H1 (cell line): ENCODE data around the gene USPL1. TPM values are rescaled to one million over a fixed set of nuclear protein-coding genes. Genes with fewer than 3 reads are reported as not detected.

Experiments used
- CTCF ChIA-PET: fragments of 300-600 bp; sonication (Branson Sonifier 250); formaldehyde crosslinking; loops from one replicate; lab custom pipeline; 2021; ENCODE audit not compliant: partially characterized antibody; lab: Charles Lee
- POLR2A ChIA-PET: fragments of 300-600 bp; sonication (Branson Sonifier 250); formaldehyde crosslinking; loops from one replicate; lab custom pipeline; 2021; ENCODE audit warnings: inconsistent platforms; ENCODE audit not compliant: partially characterized antibody; lab: Charles Lee
- DNase-seq, 2 experiments: peaks; one replicate each; pipeline versions ENCODE4 v3.0.0 to v3.0.0-alpha.2; 2010 to 2022; ENCODE audit warnings: low spot score in 2 of 2, low read depth in 1 of 2, mixed read lengths in 1 of 2
- FAIRE-seq: peaks from 2 replicates; lab custom pipeline; 2011; peaks lifted over from hg19 to GRCh38; lab: Jason Lieb, UNC
- H2AFZ ChIP-seq: 2 replicates; pipeline ENCODE4 v1.8.1; 2012; ENCODE audit warnings: low read length, inconsistent platforms
- H2AK5ac ChIP-seq: 2 replicates; pipeline ENCODE4 v1.6.1; 2013; ENCODE audit warnings: low read depth, low read length
- H2BK120ac ChIP-seq: replicated peaks from 2 replicates; pipeline ENCODE3; 2013; ENCODE audit warnings: low read depth, low read length, inconsistent platforms
- H2BK12ac ChIP-seq: 2 replicates; pipeline ENCODE4 v1.6.1; 2013; ENCODE audit warnings: low read depth, low read length
- H2BK15ac ChIP-seq: 2 replicates; pipeline ENCODE4 v1.6.1; 2013; ENCODE audit warnings: low read length
- H2BK20ac ChIP-seq: 2 replicates; pipeline ENCODE4 v1.6.1; 2013; ENCODE audit warnings: low read length
- H2BK5ac ChIP-seq: 2 replicates; pipeline ENCODE4 v1.6.1; 2013; ENCODE audit warnings: low read depth, low read length
- H3K14ac ChIP-seq: 2 replicates; pipeline ENCODE4 v1.6.1; 2013; ENCODE audit warnings: inconsistent platforms; ENCODE audit not compliant: insufficient read length
- H3K18ac ChIP-seq: 2 replicates; pipeline ENCODE4 v1.6.1; 2013; ENCODE audit warnings: low read length; ENCODE audit errors: extremely low read depth
- H3K23ac ChIP-seq: 2 replicates; pipeline ENCODE4 v1.6.1; 2013; ENCODE audit warnings: inconsistent platforms; ENCODE audit not compliant: insufficient read length
- H3K23me2 ChIP-seq: 2 replicates; pipeline ENCODE4 v1.6.1; 2013; ENCODE audit warnings: low read depth, low read length
- H3K27ac ChIP-seq: 2 replicates; pipeline ENCODE4 v1.6.1; 2011; ENCODE audit warnings: low read depth, low read length, inconsistent platforms
- H3K27me3 ChIP-seq, 4 experiments: replicated peaks in 1 of 4; 1 replicate in 1 of 4; 2 replicates in 3 of 4; pipeline versions ENCODE4 v1.6.1 to v1.8.1; 2011 to 2013; ENCODE audit warnings: low read length in 3 of 4, mild to moderate bottlenecking in 3 of 4, inconsistent platforms in 2 of 4, mixed read lengths in 2 of 4, moderate library complexity in 1 of 4; ENCODE audit not compliant: control insufficient read depth in 3 of 4, insufficient read depth in 3 of 4; ENCODE audit errors: extremely low read depth in 1 of 4
- H3K36me3 ChIP-seq, 4 experiments: 2 replicates each; pipeline versions ENCODE4 v1.6.1 to v1.8.1; 2011 to 2013; ENCODE audit warnings: mild to moderate bottlenecking in 4 of 4, low read length in 3 of 4, moderate library complexity in 2 of 4, control low read depth in 1 of 4, inconsistent platforms in 1 of 4; ENCODE audit not compliant: insufficient read depth in 4 of 4, control insufficient read depth in 2 of 4
- H3K4ac ChIP-seq: replicated peaks from 2 replicates; pipeline ENCODE3; 2013; ENCODE audit warnings: low read length, low read depth, mixed read lengths, inconsistent platforms; ENCODE audit not compliant: insufficient read length
- H3K4me1 ChIP-seq, 4 experiments: replicated peaks in 1 of 4; 1 replicate in 1 of 4; 2 replicates in 3 of 4; pipeline versions ENCODE4 v1.6.1 to v1.8.1; 2011 to 2013; ENCODE audit warnings: low read length in 3 of 4, inconsistent platforms in 2 of 4, mixed read lengths in 1 of 4; ENCODE audit not compliant: insufficient read depth in 4 of 4, control insufficient read depth in 3 of 4
- H3K4me2 ChIP-seq, 2 experiments: 2 replicates each; pipeline versions ENCODE4 v1.6.1 to v1.8.1; 2011 to 2013; ENCODE audit warnings: low read depth in 2 of 2, low read length in 2 of 2, control low read depth in 1 of 2, inconsistent platforms in 1 of 2, mild to moderate bottlenecking in 1 of 2; ENCODE audit not compliant: insufficient read depth in 1 of 2
- H3K4me3 ChIP-seq, 4 experiments: fragments of 200-600, 300-600 bp in 1 of 4; sonication (generic), shearing (Covaris generic), sonication (Bioruptor Twin) in 1 of 4; 2 replicates each; pipeline versions ENCODE4 v1.5.1 to v1.8.1; 2011 to 2016; ENCODE audit warnings: low read length in 4 of 4, low read depth in 3 of 4, control low read depth in 2 of 4, inconsistent platforms in 2 of 4, mild to moderate bottlenecking in 2 of 4, mixed read lengths in 1 of 4, moderate library complexity in 1 of 4; ENCODE audit not compliant: insufficient read depth in 2 of 4; ENCODE audit errors: extremely low read depth in 1 of 4
- H3K56ac ChIP-seq: replicated peaks from 2 replicates; pipeline ENCODE3; 2013; ENCODE audit warnings: low read depth, mild to moderate bottlenecking, mixed read lengths, low read length, inconsistent platforms; ENCODE audit not compliant: insufficient read length
- H3K79me1 ChIP-seq: 2 replicates; pipeline ENCODE4 v1.6.1; 2013; ENCODE audit warnings: low read depth, low read length, control low read depth
- H3K79me2 ChIP-seq, 2 experiments: 2 replicates each; pipeline versions ENCODE4 v1.6.1 to v1.8.1; 2012 to 2013; ENCODE audit warnings: low read length in 2 of 2, mild to moderate bottlenecking in 2 of 2, inconsistent platforms in 1 of 2; ENCODE audit not compliant: insufficient read depth in 2 of 2, control insufficient read depth in 1 of 2
- H3K9ac ChIP-seq, 4 experiments: replicated peaks in 1 of 4; 1 replicate in 1 of 4; 2 replicates in 3 of 4; pipeline versions ENCODE4 v1.6.1 to v1.8.1; 2011 to 2013; ENCODE audit warnings: low read depth in 3 of 4, low read length in 3 of 4, control low read depth in 2 of 4, mild to moderate bottlenecking in 2 of 4, moderate library complexity in 2 of 4, inconsistent platforms in 1 of 4; ENCODE audit errors: extremely low read depth in 1 of 4
- H3K9me3 ChIP-seq, 2 experiments: 2 replicates each; pipeline versions ENCODE4 v1.6.1 to v1.8.1; 2012 to 2013; ENCODE audit warnings: mild to moderate bottlenecking in 2 of 2, moderate library complexity in 2 of 2, control low read depth in 1 of 2, inconsistent platforms in 1 of 2, low read depth in 1 of 2, low read length in 1 of 2, mixed read lengths in 1 of 2; ENCODE audit not compliant: insufficient read depth in 2 of 2
- H4K20me1 ChIP-seq, 2 experiments: replicated peaks in 1 of 2; 2 replicates each; pipeline versions ENCODE3 to v1.8.1; 2011 to 2013; ENCODE audit warnings: inconsistent platforms in 2 of 2, low read length in 2 of 2, mild to moderate bottlenecking in 1 of 2; ENCODE audit not compliant: insufficient read depth in 2 of 2, control insufficient read depth in 1 of 2
- H4K5ac ChIP-seq: 2 replicates; pipeline ENCODE4 v1.6.1; 2013; ENCODE audit warnings: low read length, low read depth, mixed read lengths, inconsistent platforms; ENCODE audit not compliant: insufficient read length
- H4K8ac ChIP-seq: 2 replicates; pipeline ENCODE4 v1.8.0; 2013; ENCODE audit warnings: mild to moderate bottlenecking, moderate library complexity, low read length, inconsistent platforms; ENCODE audit not compliant: insufficient read depth; ENCODE audit errors: extremely low read depth
- H4K91ac ChIP-seq: replicated peaks from 2 replicates; pipeline ENCODE3; 2013; ENCODE audit warnings: low read length, mixed read lengths, inconsistent platforms; ENCODE audit not compliant: insufficient read length
- BCL11A ChIP-seq, 2 experiments: IDR thresholded peaks; one replicate each; pipeline ENCODE4 v1.6.1; 2011; ENCODE audit warnings: low read depth in 2 of 2, low read length in 2 of 2, mild to moderate bottlenecking in 2 of 2
- GABPA ChIP-seq: IDR thresholded peaks from 2 replicates; pipeline ENCODE4 v1.6.1; 2011; ENCODE audit warnings: mild to moderate bottlenecking, low read length, moderate library complexity, borderline replicate concordance; ENCODE audit not compliant: insufficient read depth
- JUND ChIP-seq: IDR thresholded peaks from 2 replicates; pipeline ENCODE4 v1.6.1; 2011; ENCODE audit warnings: mild to moderate bottlenecking, improper control_type of control experiment, low read length
- NRF1 ChIP-seq: IDR thresholded peaks from 2 replicates; pipeline ENCODE4 v1.6.1; 2011; ENCODE audit warnings: mild to moderate bottlenecking, low read depth, low read length, improper control_type of control experiment
- POU5F1 ChIP-seq: IDR thresholded peaks from 2 replicates; pipeline ENCODE4 v1.6.1; 2011; ENCODE audit warnings: low read depth, mild to moderate bottlenecking, low read length, moderate library complexity
- RAD21 ChIP-seq, 2 experiments: IDR thresholded peaks in 1 of 2; conservative IDR thresholded peaks in 1 of 2; 2 replicates each; pipeline ENCODE4 v1.6.1; 2011; ENCODE audit warnings: low read depth in 2 of 2, low read length in 2 of 2, improper control_type of control experiment in 1 of 2, inconsistent platforms in 1 of 2, mild to moderate bottlenecking in 1 of 2, moderate library complexity in 1 of 2
- RBBP5 ChIP-seq: IDR thresholded peaks from 2 replicates; pipeline ENCODE4 v1.7.1; 2012; ENCODE audit warnings: low read depth, mild to moderate bottlenecking, inconsistent platforms, low read length, moderate library complexity, borderline replicate concordance
- SUZ12 ChIP-seq: fragments of 200-600 bp; sonication (generic); IDR thresholded peaks from 2 replicates; pipeline ENCODE4 v1.6.1; 2012; ENCODE audit warnings: mild to moderate bottlenecking, inconsistent platforms, low read length, moderate library complexity, mixed read lengths
- TAF1 ChIP-seq: IDR thresholded peaks from 2 replicates; pipeline ENCODE4 v1.6.1; 2011; ENCODE audit warnings: mild to moderate bottlenecking, low read depth, low read length
- WGBS, 2 experiments: shearing (Covaris generic) in 1 of 2; methylation state at CpG; one replicate each; pipeline versions ENCODE4 v1.1.6 to v1.1.7; 2013 to 2015; ENCODE audit warnings: low lambda C conversion rate in 2 of 2, mixed read lengths in 2 of 2, inconsistent platforms in 1 of 2, low coverage in 1 of 2, missing lambda C conversion rate in 1 of 2; ENCODE audit not compliant: insufficient replicate concordance in 2 of 2, insufficient coverage in 1 of 2, insufficient read length in 1 of 2; ENCODE audit errors: extremely low coverage in 1 of 2, missing lambda C conversion rate in 1 of 2; 5-methylcytosine and 5-hydroxymethylcytosine counted together
- polyA plus RNA-seq, 7 experiments: library from polyadenylated mRNA; depleted of rRNA in 3 of 7; stranded (reverse) in 5 of 7; unstranded in 2 of 7; fragments of >200 nt in 5 of 7; fragments of 200-250 nt in 2 of 7; gene quantifications; 1 replicate in 5 of 7; 2 replicates in 1 of 7; 4 replicates in 1 of 7; pipeline versions ENCODE4 v1.2.1 to v1.2.3, GENCODE V29; 2011 to 2013; ENCODE audit warnings: missing spikeins in 2 of 7, mixed read lengths in 2 of 7
- total RNA-seq: library from RNA; stranded (reverse); fragmentation: NEBNext Ultra II Directional; extraction: Animal tissue kit (Norgen Biotek cat#: 25700); gene quantifications from 2 replicates; pipeline ENCODE4 v1.2.1, GENCODE V29; 2021
- TF ChIP-seq, protein P1 (sequence below): IDR thresholded peaks from 2 replicates; pipeline ENCODE4 v1.6.1; 2012; ENCODE audit warnings: low read length, inconsistent platforms

The USPL1 gene
- total and polyA plus RNA-seq, 2 of the 8 experiments (the other 6 are each of a cell fraction or from before 2014, with no cell fraction given) = 6.3 to 17.1 TPM

DNA sequence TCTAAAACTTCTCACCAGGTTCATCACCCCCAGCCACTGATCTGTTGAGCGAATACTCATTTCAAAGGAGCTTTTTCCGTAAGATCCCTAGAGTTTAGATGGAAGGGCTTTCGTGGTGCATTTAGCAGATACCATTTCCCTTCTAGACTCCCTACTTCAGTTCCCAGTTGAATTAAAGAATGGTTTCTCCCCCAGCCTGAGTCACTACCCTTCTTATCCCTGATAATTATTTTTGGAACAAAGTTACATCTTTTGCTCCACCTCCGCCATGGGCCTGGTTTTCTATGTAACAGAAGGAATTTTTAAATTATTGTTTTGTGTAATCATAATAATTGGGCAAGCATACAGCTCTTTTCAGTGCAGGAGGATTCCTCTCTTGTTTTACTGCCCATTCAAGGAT is 22.0 kb downstream of the USPL1 start:
- CTCF ChIA-PET = interaction anchor here (0.7 to 1.2 kb wide), 2 partner anchors 10 to 16 kb away, joined by 3 to 4 read pairs; no protein-coding TSS in a partner anchor
- FAIRE-seq (no peak), DNase-seq (no peak)
- Histone ChIP-seq H4K8ac (no peak overlapping the region), H3K23me2 (no peaks in the 10 kb centered on the region), H2AFZ (no peak overlapping the region), H3K27ac (no peak overlapping the region), H2BK120ac (no peak overlapping the region), H3K56ac (no peak overlapping the region), H3K18ac (no peak overlapping the region), H2BK20ac (no peak overlapping the region), H3K4ac (no peak overlapping the region), H2BK12ac (no peak overlapping the region), H3K14ac (no peak overlapping the region), H3K79me2 (peaks cover 0 to 30% of the 10 kb centered on the region in 2 experiments; a peak in 3 of 4 replicates), H3K4me2 (no peak overlapping the region), H3K9me3 (no peaks in the 10 kb centered on the region), H2BK15ac (no peak overlapping the region), H4K91ac (no peak overlapping the region), H3K4me3 (no peak overlapping the region), H3K4me1 (no peaks in the 10 kb centered on the region), H2AK5ac (no peak overlapping the region), H2BK5ac (no peak overlapping the region), H4K20me1 (no peaks in the 10 kb centered on the region), H4K5ac (no peak overlapping the region), H3K9ac (no peak overlapping the region), H3K23ac (no peak overlapping the region), H3K27me3 (no peaks in the 10 kb centered on the region), H3K79me1 (peaks cover 5% of the 10 kb centered on the region; the same call in 1 of the 2 replicates), H3K36me3 (peaks cover 2 to 39% (median 19%) of the 10 kb centered on the region in 4 experiments)
- POLR2A ChIA-PET = no interaction called here
- no peak for TF ChIP-seq GABPA
- TF ChIP-seq JUND = no peak
- TF ChIP-seq RBBP5 = no peak
- no peak for TF ChIP-seq POU5F1
- TF ChIP-seq TAF1 = no peak
- no peak for TF ChIP-seq BCL11A (IDR thresholded peaks at IDR 0.05; ENCODE audit: low read depth in 2 of 2, low read length in 2 of 2)
- TF ChIP-seq NRF1 = no peak
- no peak for TF ChIP-seq SUZ12
- no peak for TF ChIP-seq RAD21 (IDR thresholded peaks at IDR 0.05 in 1 of 2, conservative IDR thresholded peaks at IDR 0.05 in 1 of 2; ENCODE audit: low read depth in 2 of 2, low read length in 2 of 2)
- TF ChIP-seq, protein P1, sequence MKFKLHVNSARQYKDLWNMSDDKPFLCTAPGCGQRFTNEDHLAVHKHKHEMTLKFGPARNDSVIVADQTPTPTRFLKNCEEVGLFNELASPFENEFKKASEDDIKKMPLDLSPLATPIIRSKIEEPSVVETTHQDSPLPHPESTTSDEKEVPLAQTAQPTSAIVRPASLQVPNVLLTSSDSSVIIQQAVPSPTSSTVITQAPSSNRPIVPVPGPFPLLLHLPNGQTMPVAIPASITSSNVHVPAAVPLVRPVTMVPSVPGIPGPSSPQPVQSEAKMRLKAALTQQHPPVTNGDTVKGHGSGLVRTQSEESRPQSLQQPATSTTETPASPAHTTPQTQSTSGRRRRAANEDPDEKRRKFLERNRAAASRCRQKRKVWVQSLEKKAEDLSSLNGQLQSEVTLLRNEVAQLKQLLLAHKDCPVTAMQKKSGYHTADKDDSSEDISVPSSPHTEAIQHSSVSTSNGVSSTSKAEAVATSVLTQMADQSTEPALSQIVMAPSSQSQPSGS = no peak
- WGBS, 2 experiments = 90% methylated on average over 4 of the region's 4 CpGs; no CpG with 5 or more reads in 1 of the 2 experiments
